ENCODE measurements around the gene TBXAS1.

DNA sequence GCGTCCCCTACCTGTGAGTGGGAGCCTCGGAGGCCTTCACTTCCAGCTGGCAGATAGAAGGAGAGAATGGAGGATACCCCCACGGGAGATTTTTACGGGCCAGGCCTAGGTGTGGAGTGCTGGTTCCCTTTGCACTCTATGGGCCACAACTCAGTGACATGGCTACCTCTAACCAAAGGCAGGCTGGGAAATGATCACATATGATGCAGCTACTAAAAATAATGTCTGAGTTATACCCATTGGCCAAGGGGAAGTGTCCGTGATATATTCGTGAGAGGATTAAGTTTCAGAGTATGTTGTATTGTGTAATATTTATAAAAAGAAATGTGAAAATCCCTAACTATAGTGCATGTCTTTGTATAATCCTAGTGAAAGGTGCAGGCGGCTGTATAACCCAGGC lies 37.7 kb upstream of the TBXAS1 start:
- TF ChIP-seq EZH2 (IDR thresholded peaks at IDR 0.05) (no peak), POLR2AphosphoS5 (IDR thresholded peaks at IDR 0.05; ENCODE audit: borderline replicate concordance, low read depth, low read length) (no peak)

All from SK-N-MC (cell line).